ENCODE results near the gene AGAP1. TPM values are rescaled to one million over a fixed set of nuclear protein-coding genes. Genes with fewer than 3 reads are reported as not detected.

AGAP1 gene
- total RNA-seq, 2 experiments from 2014 or later, result 2.2 TPM

GRCh38 chr2:236001854-236002253, 508.0 kb downstream of the AGAP1 start:
- Mint-ChIP-seq H3K4me1 (no peaks in the 10 kb centered on the region), H3K27me3 (peaks cover 5% of the 10 kb centered on the region), H3K36me3 (ENCODE audit: low read depth) (no peaks in the 10 kb centered on the region), H3K9me3 (ENCODE audit: low read depth) (no peaks in the 10 kb centered on the region), H3K27ac (no peak overlapping the region), H3K4me3 (no peak overlapping the region)
- DNase-seq (no peak), ATAC-seq (no peak)
- POLR2A ChIA-PET, result no interaction called here
- intact Hi-C loops (cut with DNase I, micrococcal nuclease), result no loop called here
- CTCF ChIA-PET, result interaction anchor here (0.6 kb wide), 1 partner anchor 74 kb away, joined by 3 read pairs; no protein-coding TSS in a partner anchor

GRCh38 chr2:236008006-236008405, 514.2 kb downstream of the AGAP1 start:
- ATAC-seq (no peak), DNase-seq (no peak)
- Mint-ChIP-seq H3K4me3 (no peak overlapping the region), H3K27me3 (peaks cover 2% of the 10 kb centered on the region), H3K9me3 (ENCODE audit: low read depth) (no peaks in the 10 kb centered on the region), H3K27ac (no peak overlapping the region), H3K36me3 (ENCODE audit: low read depth) (no peaks in the 10 kb centered on the region), H3K4me1 (no peaks in the 10 kb centered on the region)
- intact Hi-C loops (cut with DNase I, micrococcal nuclease), result no loop called here
- ChIA-PET POLR2A (no interaction called here), CTCF (no interaction called here)

GRCh38 chr2:236008857-236009256, 515.0 kb downstream of the AGAP1 start:
- Mint-ChIP-seq H3K9me3 (ENCODE audit: low read depth) (no peaks in the 10 kb centered on the region), H3K36me3 (ENCODE audit: low read depth) (no peaks in the 10 kb centered on the region), H3K4me3 (no peak overlapping the region), H3K4me1 (no peaks in the 10 kb centered on the region), H3K27ac (no peak overlapping the region), H3K27me3 (peaks cover 2% of the 10 kb centered on the region)
- ATAC-seq (no peak), DNase-seq (no peak)
- CTCF ChIA-PET, result interaction anchor here (0.6 kb wide), 1 partner anchor 167 kb away, joined by 3 read pairs; no protein-coding TSS in a partner anchor
- POLR2A ChIA-PET, result no interaction called here
- intact Hi-C loops (cut with DNase I, micrococcal nuclease), result no loop called here

GRCh38 chr2:236010920-236011685, 517.3 kb downstream of the AGAP1 start:
- intact Hi-C loops (cut with DNase I, micrococcal nuclease), result no loop called here
- Mint-ChIP-seq H3K4me3 (no peak overlapping the region), H3K4me1 (peaks cover 4% of the 10 kb centered on the region), H3K27ac (no peak overlapping the region), H3K36me3 (ENCODE audit: low read depth) (no peaks in the 10 kb centered on the region), H3K9me3 (ENCODE audit: low read depth) (no peaks in the 10 kb centered on the region), H3K27me3 (peaks cover 15% of the 10 kb centered on the region)
- ATAC-seq, result no peak
- DNase-seq, result no peak
- POLR2A ChIA-PET, result no interaction called here
- CTCF ChIA-PET, result interaction anchor here (0.5 kb wide), 1 partner anchor 13 kb away, joined by 3 read pairs; no protein-coding TSS in a partner anchor

- H3K4me3 Mint-ChIP-seq, result no peak overlapping the region
- H3K36me3 Mint-ChIP-seq (ENCODE audit: low read depth), result no peaks in the 10 kb centered on the region
- ChIA-PET POLR2A (no interaction called here), CTCF (no interaction called here)
- ATAC-seq (no peak), DNase-seq (no peak)
- peaks cover 21% of the 10 kb centered on the region for H3K27me3 Mint-ChIP-seq
- peaks cover 4% of the 10 kb centered on the region for H3K4me1 Mint-ChIP-seq
- intact Hi-C loops (cut with DNase I, micrococcal nuclease), result no loop called here
- no peak overlapping the region for H3K27ac Mint-ChIP-seq
- no peaks in the 10 kb centered on the region for H3K9me3 Mint-ChIP-seq (ENCODE audit: low read depth)
Observed at GRCh38 chr2:236012155-236012554, 518.3 kb downstream of the AGAP1 start.

GRCh38 chr2:236014408-236015131, 520.7 kb downstream of the AGAP1 start:
- peaks cover 4% of the 10 kb centered on the region for H3K4me1 Mint-ChIP-seq
- intact Hi-C loops (cut with DNase I, micrococcal nuclease), result no loop called here
- no peak for ATAC-seq
- ChIA-PET POLR2A (no interaction called here), CTCF (interaction anchor here (0.6 kb wide), 1 partner anchor 168 kb away, joined by 5 read pairs; no protein-coding TSS in a partner anchor)
- H3K9me3 Mint-ChIP-seq (ENCODE audit: low read depth), result no peaks in the 10 kb centered on the region
- no peaks in the 10 kb centered on the region for H3K36me3 Mint-ChIP-seq (ENCODE audit: low read depth)
- no peak overlapping the region for H3K4me3 Mint-ChIP-seq
- no peak for DNase-seq
- no peak overlapping the region for H3K27ac Mint-ChIP-seq
- peaks cover 21% of the 10 kb centered on the region for H3K27me3 Mint-ChIP-seq

GRCh38 chr2:236015171-236015570, 521.3 kb downstream of the AGAP1 start:
- ATAC-seq (no peak), DNase-seq (no peak)
- Mint-ChIP-seq H3K27me3 (peaks cover 21% of the 10 kb centered on the region), H3K9me3 (ENCODE audit: low read depth) (no peaks in the 10 kb centered on the region), H3K36me3 (ENCODE audit: low read depth) (no peaks in the 10 kb centered on the region), H3K4me3 (no peak overlapping the region), H3K27ac (no peak overlapping the region), H3K4me1 (peaks cover 4% of the 10 kb centered on the region)
- ChIA-PET POLR2A (no interaction called here), CTCF (no interaction called here)
- intact Hi-C loops (cut with DNase I, micrococcal nuclease), result no loop called here

GRCh38 chr2:236016496-236016895, 522.7 kb downstream of the AGAP1 start:
- Mint-ChIP-seq H3K4me3 (no peak overlapping the region), H3K4me1 (peaks cover 4% of the 10 kb centered on the region), H3K27me3 (peaks cover 21% of the 10 kb centered on the region), H3K9me3 (ENCODE audit: low read depth) (no peaks in the 10 kb centered on the region), H3K27ac (no peak overlapping the region), H3K36me3 (ENCODE audit: low read depth) (no peaks in the 10 kb centered on the region)
- intact Hi-C loops (cut with DNase I, micrococcal nuclease), result no loop called here
- CTCF ChIA-PET, result no interaction called here
- no peak for ATAC-seq
- DNase-seq, result no peak
- POLR2A ChIA-PET, result no interaction called here

GRCh38 chr2:236017446-236017845, 523.6 kb downstream of the AGAP1 start:
- CTCF ChIA-PET, result no interaction called here
- Mint-ChIP-seq H3K4me1 (peaks cover 4% of the 10 kb centered on the region), H3K27me3 (peaks cover 19% of the 10 kb centered on the region), H3K9me3 (ENCODE audit: low read depth) (no peaks in the 10 kb centered on the region), H3K36me3 (ENCODE audit: low read depth) (no peaks in the 10 kb centered on the region), H3K4me3 (no peak overlapping the region), H3K27ac (no peak overlapping the region)
- intact Hi-C loops (cut with DNase I, micrococcal nuclease), result no loop called here
- ATAC-seq (no peak), DNase-seq (no peak)
- POLR2A ChIA-PET, result no interaction called here

DNA sequence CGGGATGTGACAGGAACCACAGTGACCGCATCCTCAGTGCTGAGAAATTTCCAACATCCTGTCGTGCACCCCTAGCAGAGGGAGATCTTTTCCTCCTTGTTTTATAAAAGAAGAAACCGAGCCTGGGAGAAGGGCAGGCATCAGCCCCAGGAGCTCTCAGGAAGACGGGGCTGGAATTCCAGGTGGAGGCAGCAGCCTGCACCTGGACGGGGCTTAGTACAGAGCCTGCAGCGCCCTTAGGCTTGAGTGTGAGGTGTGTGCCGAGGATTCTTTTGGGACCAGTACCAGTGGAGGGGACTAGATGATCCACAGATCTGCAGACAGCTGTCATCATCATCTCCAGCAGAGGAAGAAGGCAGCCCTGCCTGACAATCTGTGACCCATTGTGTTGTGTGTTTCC, 525.6 kb downstream of the AGAP1 start:
- Mint-ChIP-seq H3K9me3 (ENCODE audit: low read depth) (no peaks in the 10 kb centered on the region), H3K27me3 (peaks cover 16% of the 10 kb centered on the region), H3K4me1 (peaks cover 4% of the 10 kb centered on the region), H3K4me3 (no peak overlapping the region), H3K36me3 (ENCODE audit: low read depth) (no peaks in the 10 kb centered on the region), H3K27ac (no peak overlapping the region)
- ChIA-PET CTCF (no interaction called here), POLR2A (no interaction called here)
- ATAC-seq (no peak), DNase-seq (no peak)
- intact Hi-C loops (cut with DNase I, micrococcal nuclease), result no loop called here

DNA sequence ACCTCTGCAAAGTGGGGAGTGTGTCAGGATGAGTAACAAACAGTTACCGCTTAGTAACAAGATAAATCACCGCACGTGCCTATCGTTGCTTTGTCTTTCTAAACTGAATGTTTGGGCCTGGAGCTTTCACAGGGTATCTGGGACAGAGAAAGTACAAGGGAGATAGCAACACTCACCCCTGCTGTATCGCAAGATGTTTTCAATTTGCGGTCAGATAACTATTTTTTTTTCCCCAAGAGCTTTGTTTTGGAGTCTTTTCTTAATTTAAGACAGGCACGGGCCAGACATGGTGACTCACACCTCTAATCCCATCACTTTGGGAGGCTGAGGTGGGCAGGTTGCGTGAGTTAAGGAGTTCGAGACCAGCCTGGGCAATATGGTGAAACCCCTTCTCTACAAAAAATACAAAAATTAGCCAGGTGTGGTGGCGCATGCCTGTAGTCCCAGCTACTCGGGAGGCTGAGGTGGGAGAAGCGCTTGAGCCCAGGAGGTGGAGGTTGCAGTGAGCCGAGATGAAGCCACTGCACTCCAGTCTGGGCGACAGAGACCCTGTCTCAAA, 527.7 kb downstream of the AGAP1 start:
- Mint-ChIP-seq H3K9me3 (ENCODE audit: low read depth) (no peaks in the 10 kb centered on the region), H3K4me3 (no peak overlapping the region), H3K27me3 (peaks cover 2% of the 10 kb centered on the region), H3K4me1 (no peaks in the 10 kb centered on the region), H3K27ac (no peak overlapping the region), H3K36me3 (ENCODE audit: low read depth) (no peaks in the 10 kb centered on the region)
- no peak for DNase-seq
- intact Hi-C loops (cut with DNase I, micrococcal nuclease), result no loop called here
- CTCF ChIA-PET, result no interaction called here
- ATAC-seq, result no peak
- POLR2A ChIA-PET, result interaction anchor here (0.6 kb wide), 1 partner anchor 672 kb away, joined by 4 read pairs; no protein-coding TSS in a partner anchor

- DNase-seq (no peak), ATAC-seq (no peak)
- Mint-ChIP-seq H3K4me3 (no peak overlapping the region), H3K9me3 (ENCODE audit: low read depth) (no peaks in the 10 kb centered on the region), H3K27ac (no peak overlapping the region), H3K27me3 (no peaks in the 10 kb centered on the region), H3K4me1 (no peaks in the 10 kb centered on the region), H3K36me3 (ENCODE audit: low read depth) (no peaks in the 10 kb centered on the region)
- intact Hi-C loops (cut with DNase I, micrococcal nuclease), result no loop called here
- ChIA-PET CTCF (interaction anchor here (1.1 kb wide), 1 partner anchor 11 kb away, joined by 3 read pairs; no protein-coding TSS in a partner anchor), POLR2A (interaction anchor here (0.6 kb wide), 1 partner anchor 672 kb away, joined by 4 read pairs; no protein-coding TSS in a partner anchor)
Observed at GRCh38 chr2:236022128-236022527, 528.3 kb downstream of the AGAP1 start.
